HG03460 (cell line): ENCODE results near the gene LRRC73.
A peak's percentile ranks its signal among the peaks of the same experiment; 100 is the strongest.

Experiments used
- ATAC-seq: cut with Tn5 transposase; IDR thresholded peaks from one replicate; pipeline ENCODE4 v1.9.1; 2021; ENCODE audit not compliant: unreplicated experiment

LRRC73 gene

GRCh38 chr6:43493833-43494232, 16.3 kb downstream of the LRRC73 start:
- no peak for ATAC-seq

GRCh38 chr6:43493230-43493629, 16.9 kb downstream of the LRRC73 start:
- ATAC-seq, result no peak

GRCh38 chr6:43492673-43493072, 17.5 kb downstream of the LRRC73 start:
- no peak for ATAC-seq

GRCh38 chr6:43491750-43492661, 18.1 kb downstream of the LRRC73 start:
- no peak for ATAC-seq

- no peak for ATAC-seq
Observed at GRCh38 chr6:43490523-43490939, 19.6 kb downstream of the LRRC73 start.

- no peak for ATAC-seq
Observed at GRCh38 chr6:43489277-43490072, 20.7 kb downstream of the LRRC73 start.

- ATAC-seq, result no peak
Observed at GRCh38 chr6:43488667-43489276, 21.4 kb downstream of the LRRC73 start.

- ATAC-seq, result no peak
Observed at GRCh38 chr6:43481591-43482236, 28.4 kb downstream of the LRRC73 start.

- ATAC-seq, result no peak
Observed at GRCh38 chr6:43481075-43481474, 29.1 kb downstream of the LRRC73 start.

- no peak for ATAC-seq
Observed at GRCh38 chr6:43478008-43478372, 32.2 kb downstream of the LRRC73 start.

GRCh38 chr6:43477235-43478007, 32.7 kb downstream of the LRRC73 start, which contains the start of gene TJAP1:
Gene TJAP1, plus strand, starts transcription at chr6:43477570. Its CDS starts 21,432 bp downstream, at chr6:43499002.
- ATAC-seq, result peak; percentile 98

- no peak for ATAC-seq
Observed at GRCh38 chr6:43476746-43477145, 33.4 kb downstream of the LRRC73 start.

GRCh38 chr6:43475516-43475915, 34.6 kb downstream of the LRRC73 start:
- no peak for ATAC-seq

GRCh38 chr6:43472515-43472914, 37.6 kb downstream of the LRRC73 start:
- ATAC-seq, result no peak

GRCh38 chr6:43471399-43471798, 38.7 kb downstream of the LRRC73 start:
- no peak for ATAC-seq

- ATAC-seq, result no peak
Observed at GRCh38 chr6:43469947-43470346, 40.2 kb downstream of the LRRC73 start.

- ATAC-seq, result no peak
Observed at GRCh38 chr6:43468748-43469681, 41.1 kb downstream of the LRRC73 start.

- no peak for ATAC-seq
Observed at GRCh38 chr6:43468240-43468639, 41.9 kb downstream of the LRRC73 start.

GRCh38 chr6:43467752-43468151, 42.4 kb downstream of the LRRC73 start:
- ATAC-seq, result no peak
